ENCODE measurements around the gene ZNF416.
A peak's percentile ranks its signal among the peaks of the same experiment; 100 is the strongest.

Gene ZNF416

DNA sequence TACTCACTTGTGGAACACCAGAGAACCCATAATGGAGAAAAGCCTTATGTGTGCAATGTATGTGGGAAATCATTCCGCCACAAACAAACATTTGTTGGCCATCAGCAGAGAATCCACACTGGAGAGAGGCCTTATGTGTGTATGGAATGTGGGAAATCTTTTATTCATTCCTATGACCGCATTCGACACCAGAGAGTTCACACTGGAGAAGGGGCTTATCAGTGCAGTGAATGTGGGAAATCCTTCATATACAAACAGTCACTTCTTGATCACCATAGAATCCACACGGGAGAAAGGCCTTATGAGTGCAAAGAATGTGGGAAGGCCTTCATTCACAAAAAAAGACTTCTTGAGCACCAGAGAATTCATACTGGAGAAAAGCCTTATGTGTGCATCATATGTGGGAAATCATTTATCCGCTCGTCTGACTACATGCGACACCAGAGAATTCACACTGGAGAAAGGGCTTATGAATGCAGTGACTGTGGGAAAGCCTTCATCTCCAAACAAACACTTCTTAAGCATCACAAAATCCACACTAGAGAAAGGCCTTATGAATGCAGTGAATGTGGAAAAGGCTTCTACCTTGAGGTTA is 40.7 kb downstream of the ZNF416 start:
- peak; percentile 7 for DNase-seq (ENCODE audit: low read depth)
- TF ChIP-seq CTCF (IDR thresholded peaks at IDR 0.05; ENCODE audit: low read length, missing control alignments), result no peak

GRCh38 chr19:57527136-57527881 is 51.4 kb downstream of the ZNF416 start, which contains the start of gene ZNF549:
TSS of gene ZNF549 (plus strand) at chr19:57527356. CDS start at chr19:57527574, 218 bp downstream.
- TF ChIP-seq CTCF (IDR thresholded peaks at IDR 0.05; ENCODE audit: low read length, missing control alignments), result no peak
- H3K4me3 ChIP-seq (replicated peaks; ENCODE audit: low read depth, low read length), result peak within 1 kb of the TSS; percentile 98
- DNase-seq (ENCODE audit: low read depth), result peak; percentile 95

More for the DNA sequence above, 40.7 kb downstream of the ZNF416 start:
- H3K4me3 ChIP-seq (replicated peaks; ENCODE audit: low read depth, low read length), result no peak overlapping the region

Data from fibroblast of pulmonary artery (primary cell).